Sciatic nerve (tissue), 2 donors: ENCODE data around the gene RLF. TPM values are rescaled to one million over a fixed set of nuclear protein-coding genes. Genes with fewer than 3 reads are reported as not detected.
"Not testable (repeated sequence)": the region's sequence is repeated elsewhere in the genome, so short reads cannot be mapped to it uniquely, and the experiment has no call there.

Source experiments
- ATAC-seq: fragments of 200-7000 bp; cut with Tn5 transposase; one replicate; pipeline ENCODE4 v1.9.1; 2020; ENCODE audit warnings: mild to moderate bottlenecking, moderate library complexity
- DNase-seq: peaks from one replicate; pipeline ENCODE4 v3.0.0-alpha.2; 2020; ENCODE audit warnings: low spot score
- intact Hi-C: fragments of 100-400 bp; cut with DNase I; formaldehyde crosslinking; loops from one replicate; pipeline ENCODE4 v1.14.2; 2022
- total RNA-seq: library from RNA; stranded (reverse); fragmentation: NEBNext Ultra II Directional; extraction: Animal tissue kit (Norgen Biotek cat#: 25700); gene quantifications from one replicate; pipeline ENCODE4 v1.2.1, GENCODE V29; 2021
- donor health status: DM: no; HTN: no; CAD: no.
- donor health status: DM: no; HTN: no; CAD: no.

RLF gene
- total RNA-seq, 1 donor from 2014 or later, result 23.8 TPM

- DNase-seq (no peak), ATAC-seq (no peak)
- intact Hi-C loops, result no loop called here
These were observed 1.7 kb downstream of the RLF start for GRCh38 chr1:40162753-40163441.

GRCh38 chr1:40167317-40167716 lies 6.1 kb downstream of the RLF start:
- intact Hi-C loops, result no loop called here
- ATAC-seq (no peak), DNase-seq (no peak)

GRCh38 chr1:40171036-40171435 lies 9.8 kb downstream of the RLF start:
- no peak for DNase-seq
- intact Hi-C loops, result no loop called here
- no peak for ATAC-seq

GRCh38 chr1:40174788-40175187 lies 13.6 kb downstream of the RLF start:
- DNase-seq, result no peak
- no peak for ATAC-seq
- intact Hi-C loops, result no loop called here

- ATAC-seq, intact Hi-C loops, DNase-seq: not testable (repeated sequence)
These were observed 15.8 kb downstream of the RLF start for GRCh38 chr1:40176989-40177388.

GRCh38 chr1:40178200-40178599 lies 17.0 kb downstream of the RLF start:
- intact Hi-C loops, result no loop called here
- DNase-seq (no peak), ATAC-seq (no peak)

GRCh38 chr1:40179496-40180089 lies 18.4 kb downstream of the RLF start:
- no peak for ATAC-seq
- intact Hi-C loops, result no loop called here

GRCh38 chr1:40183055-40183710 lies 22.0 kb downstream of the RLF start:
- intact Hi-C loops, result no loop called here
- DNase-seq, result no peak
- ATAC-seq, result no peak

More at GRCh38 chr1:40179496-40180089, 18.4 kb downstream of the RLF start:
- no peak for DNase-seq

GRCh38 chr1:40184193-40184592 lies 23.0 kb downstream of the RLF start:
- no peak for DNase-seq
- intact Hi-C loops, result no loop called here
- ATAC-seq, result no peak

- DNase-seq (no peak), ATAC-seq (no peak)
- intact Hi-C loops, result no loop called here
These were observed 25.0 kb downstream of the RLF start for GRCh38 chr1:40185951-40186864.

- ATAC-seq (no peak), DNase-seq (no peak)
- intact Hi-C loops, result no loop called here
These were observed 26.2 kb downstream of the RLF start for GRCh38 chr1:40187399-40187798.

GRCh38 chr1:40194639-40195038 lies 33.5 kb downstream of the RLF start:
- intact Hi-C loops, DNase-seq, ATAC-seq: not testable (repeated sequence)

GRCh38 chr1:40197656-40198055 lies 36.5 kb downstream of the RLF start:
- DNase-seq (no peak), ATAC-seq (no peak)
- intact Hi-C loops, result no loop called here

- intact Hi-C loops, result no loop called here
- ATAC-seq (no peak), DNase-seq (no peak)
These were observed 37.9 kb downstream of the RLF start for GRCh38 chr1:40199126-40199525.

- intact Hi-C loops, result no loop called here
- ATAC-seq, result no peak
- no peak for DNase-seq
These were observed 43.7 kb downstream of the RLF start for GRCh38 chr1:40204856-40205255.

- ATAC-seq, result no peak
- intact Hi-C loops, result no loop called here
- DNase-seq, result no peak
These were observed 49.5 kb downstream of the RLF start for GRCh38 chr1:40210511-40211204.

- ATAC-seq, result no peak
- intact Hi-C loops, result no loop called here
These were observed 57.1 kb downstream of the RLF start for GRCh38 chr1:40218333-40218732.

GRCh38 chr1:40221471-40221905 lies 60.3 kb downstream of the RLF start:
- intact Hi-C loops, ATAC-seq, DNase-seq: not testable (repeated sequence)

More at GRCh38 chr1:40218333-40218732, 57.1 kb downstream of the RLF start:
- no peak for DNase-seq
